Globus pallidus (tissue), 1 donor: ENCODE results near the gene YIPF5.
A peak's percentile ranks its signal among the peaks of the same experiment; 100 is the strongest.

Source experiments
- DNase-seq: peaks from one replicate; pipeline ENCODE4 v3.0.0-alpha.2; 2015; ENCODE audit warnings: low spot score

Gene YIPF5

GRCh38 chr5:144170276-144171024 lies at the start of gene YIPF5, which contains the start of gene KCTD16:
Gene YIPF5 (minus strand): TSS chr5:144170659. CDS start chr5:144169955, 704 bp downstream.
Gene KCTD16 (plus strand): TSS chr5:144170873.
- peak; percentile 91 for DNase-seq

- no peak for DNase-seq
Measured at GRCh38 chr5:144219869-144220268, 49.4 kb upstream of the YIPF5 start.

DNA sequence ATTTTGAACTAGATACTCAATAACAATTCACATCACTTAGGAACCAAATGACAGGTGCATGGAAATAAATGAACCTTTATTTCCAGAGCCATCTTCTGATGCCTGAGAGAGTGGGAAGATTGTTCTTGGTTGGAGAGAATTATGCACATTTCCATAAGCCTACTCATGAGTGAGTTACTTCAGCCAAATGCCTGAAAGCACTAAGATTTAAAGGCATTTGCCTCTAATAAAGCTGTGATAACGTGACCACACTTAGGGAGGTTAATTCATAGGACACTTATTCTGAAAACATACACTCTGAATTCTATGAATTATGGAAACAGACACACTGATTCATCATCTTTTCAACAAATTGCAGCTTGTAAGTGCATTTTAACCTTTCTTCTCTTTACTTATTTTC lies 40.2 kb upstream of the YIPF5 start:
- DNase-seq = no peak

DNA sequence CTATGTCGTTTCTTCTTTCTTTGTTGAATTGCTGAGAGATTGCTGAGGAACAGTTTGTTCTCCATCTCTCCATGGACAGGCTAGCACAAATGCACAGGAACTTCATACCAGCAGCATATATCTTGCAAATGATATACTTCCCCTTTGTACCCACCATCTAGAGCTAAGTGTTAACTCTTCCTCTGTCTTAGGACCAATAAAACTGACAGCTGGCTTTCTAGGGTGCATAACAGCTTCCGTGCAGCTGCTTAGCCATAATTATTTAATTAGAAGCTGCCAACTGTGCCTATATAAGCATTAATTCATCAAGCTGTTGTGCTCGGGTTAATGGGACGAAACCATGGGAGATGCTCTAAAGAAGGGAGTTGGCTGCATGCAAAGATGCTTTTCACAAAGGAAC lies 38.9 kb upstream of the YIPF5 start:
- DNase-seq = no peak

DNA sequence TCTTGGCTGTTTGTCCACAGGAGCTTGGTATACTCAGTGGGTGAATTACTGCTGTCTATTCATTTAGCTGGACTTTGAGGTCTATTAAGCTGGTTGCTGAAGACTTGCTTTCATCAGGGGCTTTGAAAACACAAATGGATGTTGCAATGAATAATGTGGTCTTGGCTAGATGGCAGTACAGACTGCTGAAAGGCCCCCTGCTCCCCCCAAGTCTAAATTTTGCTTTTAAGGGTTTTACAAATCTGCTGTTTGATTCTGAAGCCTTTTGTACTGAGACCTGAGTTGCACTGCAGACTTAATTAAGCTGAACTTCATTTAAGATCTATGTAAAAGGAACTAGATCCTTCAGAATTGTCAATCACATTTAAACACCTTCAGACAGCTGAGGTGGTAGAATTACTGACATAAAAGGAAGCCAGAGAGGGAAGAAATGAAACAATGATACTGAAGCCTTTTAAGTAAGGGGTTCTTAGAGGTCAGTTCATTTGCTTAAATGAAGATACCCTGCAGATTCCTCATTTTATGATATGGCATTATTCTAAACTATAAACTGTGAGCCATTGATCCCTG lies 37.5 kb upstream of the YIPF5 start:
- no peak for DNase-seq

DNA sequence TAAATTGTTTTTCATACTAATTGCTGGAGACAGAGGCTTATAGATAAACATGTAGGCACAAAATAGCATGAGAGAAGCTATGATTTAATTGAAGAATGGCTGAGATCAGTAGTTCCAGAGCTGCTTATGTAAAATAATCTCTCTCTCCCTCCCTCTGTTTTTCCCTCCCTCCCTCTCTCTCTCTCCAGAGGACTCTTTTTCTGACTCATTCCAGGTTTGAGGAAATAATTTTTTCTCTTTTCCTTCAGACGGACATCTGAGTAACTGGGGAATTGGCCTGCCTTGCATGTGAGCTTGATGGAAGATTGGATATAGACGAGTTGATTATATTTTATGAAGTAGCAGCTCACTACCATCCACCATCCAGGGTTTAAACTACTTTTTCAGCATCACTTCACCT lies 35.7 kb upstream of the YIPF5 start:
- DNase-seq = no peak

DNA sequence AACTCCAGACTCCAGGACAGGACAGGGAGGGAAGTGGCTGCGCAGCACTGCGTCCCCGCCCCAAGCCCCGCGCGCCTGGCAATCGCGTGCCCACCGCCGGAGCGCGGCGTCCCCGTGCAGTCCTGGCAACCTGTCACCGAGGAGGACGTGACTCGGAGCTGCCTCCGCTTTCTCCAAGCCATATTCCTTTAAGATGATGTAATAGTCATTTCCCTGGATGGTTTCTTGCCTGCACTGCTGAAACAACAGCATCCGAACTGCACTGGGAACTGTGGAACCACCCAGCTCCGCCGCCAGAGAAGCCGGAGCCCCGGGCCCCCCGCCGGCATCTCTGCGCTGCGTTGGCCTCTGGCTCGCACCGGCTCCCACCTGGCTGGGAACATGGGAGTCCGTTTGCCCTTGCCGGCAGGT lies 34.7 kb upstream of the YIPF5 start:
- DNase-seq = no peak

DNA sequence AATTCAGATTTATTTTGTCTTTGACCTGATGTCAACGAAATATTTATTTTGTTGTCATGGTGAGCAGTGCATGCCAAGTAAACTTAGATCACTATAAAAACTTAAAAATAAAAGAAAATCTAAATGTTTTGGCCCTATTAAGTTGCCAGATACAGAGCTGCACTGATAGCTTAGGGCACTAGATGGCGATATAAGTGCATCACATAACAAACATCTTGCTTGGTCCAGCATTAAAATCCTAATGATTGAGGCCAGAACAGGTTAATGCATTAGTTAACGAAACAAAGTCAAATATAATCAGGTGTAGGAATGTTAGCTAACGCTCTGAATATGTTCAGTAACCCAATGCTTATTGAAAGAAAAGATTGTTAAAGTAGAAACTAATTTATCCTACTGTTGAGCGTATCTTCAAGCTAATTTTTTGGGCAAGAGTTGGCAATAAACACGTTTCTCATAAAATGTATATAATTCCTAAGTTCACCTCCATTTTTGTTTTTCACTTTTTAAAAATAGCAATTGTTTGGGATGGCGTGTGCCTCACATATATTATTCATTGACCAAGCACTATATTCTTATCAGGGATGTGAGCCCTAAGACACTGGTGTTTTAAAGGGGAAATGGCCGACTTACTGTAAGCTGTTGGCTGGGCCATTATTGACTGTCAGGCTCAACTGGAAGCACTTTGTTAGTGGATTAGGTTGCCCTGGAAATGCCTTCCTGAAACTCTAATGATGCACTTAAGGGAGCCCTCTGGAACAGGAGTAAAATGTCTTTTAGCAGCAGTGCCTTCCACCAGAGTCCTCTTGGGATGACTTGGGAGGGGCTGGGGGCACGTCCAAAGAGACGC lies 33.5 kb upstream of the YIPF5 start:
- DNase-seq = peak; percentile 56

GRCh38 chr5:144202726-144203125 lies 32.3 kb upstream of the YIPF5 start:
- no peak for DNase-seq

- DNase-seq = no peak
Measured at GRCh38 chr5:144202072-144202471, 31.6 kb upstream of the YIPF5 start.

GRCh38 chr5:144201588-144201987 lies 31.1 kb upstream of the YIPF5 start:
- DNase-seq = no peak

DNA sequence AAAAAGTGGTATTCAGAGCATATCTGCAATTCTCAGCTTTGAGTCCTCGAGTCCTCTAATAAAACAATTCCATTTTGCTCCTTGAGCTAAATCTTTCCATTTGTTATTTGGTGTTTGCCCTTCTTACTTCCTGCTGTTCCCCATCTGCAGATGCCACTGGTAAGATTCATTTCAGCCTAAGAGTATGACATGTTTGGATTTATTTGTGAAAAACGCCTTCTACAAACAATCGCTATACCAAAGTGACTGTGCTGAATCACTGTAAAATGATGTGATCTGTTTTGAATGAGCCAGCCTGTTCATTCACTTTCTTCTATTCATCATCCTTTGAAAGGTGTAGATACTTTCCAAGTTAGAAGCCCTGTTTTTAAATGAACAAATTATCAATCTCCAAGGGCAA lies 27.9 kb upstream of the YIPF5 start:
- no peak for DNase-seq

DNA sequence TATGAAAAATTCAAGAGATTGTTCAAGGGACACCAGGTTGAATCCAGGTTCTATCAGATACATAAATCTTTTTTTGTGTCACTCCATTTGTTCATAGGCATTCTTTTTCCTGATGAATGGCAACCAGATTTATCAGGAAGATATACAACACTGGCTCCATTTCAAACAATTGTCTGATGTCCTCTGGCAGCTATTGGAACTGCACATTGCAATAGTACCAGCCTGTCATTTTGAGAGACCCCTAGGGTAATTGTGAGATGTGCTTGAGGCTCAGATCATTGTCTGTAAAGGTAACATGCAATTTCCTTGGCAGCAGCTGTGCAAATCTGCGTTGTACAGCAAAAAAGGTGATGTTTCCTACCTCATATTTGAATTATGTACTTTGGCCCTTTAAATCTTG lies 26.2 kb upstream of the YIPF5 start:
- DNase-seq = no peak

GRCh38 chr5:144195448-144195847 lies 25.0 kb upstream of the YIPF5 start:
- no peak for DNase-seq

DNA sequence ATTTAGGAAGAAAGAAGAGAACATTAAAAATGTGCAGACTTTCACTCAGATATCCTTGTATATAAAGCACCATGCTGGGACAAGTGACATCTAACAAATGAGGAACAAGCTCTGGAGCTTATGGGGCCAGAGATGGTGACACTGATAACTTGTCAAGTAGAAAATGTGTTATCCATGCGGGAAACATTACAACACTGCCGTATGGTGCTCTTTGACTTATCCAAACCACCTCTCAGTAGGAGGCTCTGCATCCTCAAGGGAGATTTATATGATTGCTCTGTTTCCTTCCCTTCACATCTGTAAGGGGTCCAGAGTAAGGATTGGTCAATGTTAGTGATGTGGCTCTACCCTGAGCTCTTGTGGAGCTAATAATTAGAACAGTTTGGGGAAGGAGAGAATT lies 23.7 kb upstream of the YIPF5 start:
- DNase-seq = no peak

DNA sequence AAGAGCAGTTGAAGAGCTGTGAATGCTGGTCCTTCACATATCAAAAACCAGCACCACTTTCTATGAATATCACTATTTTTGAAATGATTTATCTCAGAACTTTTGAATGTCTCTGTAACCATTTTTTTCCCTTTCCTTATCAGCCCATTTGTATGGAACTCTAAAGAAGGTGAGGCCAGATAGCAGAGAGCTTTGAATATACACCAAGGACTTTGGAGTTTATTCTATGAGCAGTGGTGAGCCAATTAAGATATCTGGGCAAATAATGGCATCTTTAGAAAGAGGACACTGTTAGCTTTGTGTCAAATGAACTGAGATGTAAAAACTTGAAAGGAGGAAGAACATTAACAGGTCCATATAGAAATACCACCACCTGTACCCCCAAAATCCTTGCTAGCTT lies 22.2 kb upstream of the YIPF5 start:
- DNase-seq = no peak

DNA sequence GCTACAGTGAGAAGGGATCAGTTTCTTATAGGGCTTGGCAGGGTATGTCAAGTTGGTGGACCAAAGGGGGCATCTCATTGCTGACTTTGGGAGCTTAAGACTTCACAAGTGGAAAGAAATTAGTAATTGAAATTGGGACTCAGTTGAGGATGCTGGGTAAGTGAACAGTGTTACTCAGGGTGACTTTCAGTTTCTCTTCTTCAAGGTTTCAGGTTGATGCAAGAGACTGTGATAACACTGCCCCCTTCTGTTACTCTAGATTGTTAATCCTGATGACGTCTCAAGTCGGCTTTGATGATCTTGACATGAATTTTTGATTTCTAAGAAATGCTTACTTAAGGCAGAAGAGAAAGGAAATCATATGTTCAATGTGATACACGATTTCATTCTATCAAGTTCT lies 21.5 kb upstream of the YIPF5 start:
- peak; percentile 39 for DNase-seq

GRCh38 chr5:144191531-144191930 lies 21.1 kb upstream of the YIPF5 start:
- no peak for DNase-seq

- DNase-seq = no peak
Measured at GRCh38 chr5:144189800-144190429, 19.5 kb upstream of the YIPF5 start.

DNA sequence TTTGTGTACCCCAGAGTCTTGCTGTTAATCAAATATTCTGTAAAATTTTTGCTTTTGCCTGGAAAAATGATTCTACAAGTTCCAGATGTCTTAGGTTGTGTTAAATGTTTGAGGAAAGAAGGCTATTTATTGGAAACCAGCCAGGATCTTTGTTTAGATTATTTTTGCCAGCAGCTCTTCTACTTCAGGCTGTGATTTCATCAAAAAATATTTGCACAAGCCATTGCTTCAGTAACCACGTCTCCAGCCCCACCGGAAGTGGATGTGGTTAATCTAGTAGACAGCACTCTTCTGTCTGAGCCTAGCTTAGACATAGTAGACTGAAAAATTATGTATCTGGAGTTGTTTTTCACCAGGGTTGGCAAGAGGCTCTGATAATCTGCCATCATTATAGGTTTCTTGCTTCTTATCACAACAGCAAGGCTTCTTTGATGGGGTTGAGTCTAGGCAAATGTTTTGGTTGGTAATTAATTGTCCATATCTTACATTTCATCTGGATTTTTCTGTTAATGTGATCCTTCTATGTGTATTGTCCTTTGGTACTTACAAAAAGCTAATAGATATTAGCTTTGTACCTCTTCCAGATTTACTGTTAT lies 17.3 kb upstream of the YIPF5 start:
- DNase-seq = no peak

DNA sequence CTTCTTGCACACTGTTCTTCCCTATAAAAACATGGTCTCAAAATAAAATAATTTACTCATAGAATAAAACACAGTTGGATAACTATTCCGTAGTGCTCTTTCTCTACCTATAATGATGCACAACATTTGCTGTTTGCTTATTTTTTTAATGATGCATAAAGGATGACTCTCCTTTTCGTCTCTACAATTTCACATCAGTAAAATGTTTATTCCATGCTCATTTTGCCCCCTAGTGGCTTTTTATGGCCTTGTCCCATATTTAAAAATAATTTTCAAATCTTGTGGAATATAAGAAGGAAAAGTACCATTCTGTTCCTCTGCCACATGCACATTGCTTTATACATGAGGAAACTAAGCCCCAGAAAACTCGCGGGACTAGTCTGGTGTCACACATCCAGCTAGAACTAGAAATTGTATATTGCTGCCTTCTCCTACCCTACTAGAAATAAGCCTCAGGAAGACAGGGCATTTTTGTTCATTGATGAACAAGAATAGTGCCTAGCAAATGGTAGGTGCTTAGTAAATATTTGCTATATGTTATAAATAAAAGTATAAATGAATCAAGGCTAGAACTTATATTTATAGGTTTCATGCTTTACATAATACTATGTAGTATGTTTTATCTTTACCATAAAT lies 12.9 kb upstream of the YIPF5 start:
- no peak for DNase-seq

- DNase-seq = no peak
Measured at GRCh38 chr5:144179226-144179625, 8.8 kb upstream of the YIPF5 start.
